ENCODE measurements around the gene GLI2. TPM values are rescaled to one million over a fixed set of nuclear protein-coding genes. Genes with fewer than 3 reads are reported as not detected.

The GLI2 gene
- total and polyA plus RNA-seq, 2 of the 4 experiments (the other 2 are of a cell fraction) = 3.8 to 26.0 TPM

- Histone ChIP-seq H2BK120ac (ENCODE audit: low read depth, low read length) (no peak overlapping the region), H3K9me3 (ENCODE audit: control insufficient read depth, insufficient read depth, low read length) (peaks cover 3% of the 10 kb centered on the region; the same call in 1 of the 2 replicates), H3K4me2 (ENCODE audit: low read depth, low read length) (no peak overlapping the region), H3K27me3 (ENCODE audit: control insufficient read depth, insufficient read depth, low read length) (peaks cover 8% of the 10 kb centered on the region), H2AK9ac (replicated peaks; ENCODE audit: low read depth, low read length, poor library complexity) (no peak overlapping the region), H3K36me3 (ENCODE audit: control insufficient read depth, insufficient read depth, low read length) (no peaks in the 10 kb centered on the region), H3K4ac (ENCODE audit: low read depth, low read length) (no peak overlapping the region), H2BK15ac (ENCODE audit: low read depth, low read length) (no peak overlapping the region), H4K20me1 (ENCODE audit: insufficient read depth, low read length) (no peaks in the 10 kb centered on the region), H3K4me1 (ENCODE audit: control insufficient read depth, insufficient read depth, low read length) (peaks cover 18% of the 10 kb centered on the region), H3K79me1 (ENCODE audit: low read depth in 1 of 2, low read length in 2 of 2) (no peaks in the 10 kb centered on the region), H4K8ac (ENCODE audit: low read depth in 2 of 2, low read length in 2 of 2) (no peak overlapping the region), H3K27ac (ENCODE audit: insufficient read depth, low read length) (no peak overlapping the region), H3K18ac (ENCODE audit: low read depth, low read length) (no peak overlapping the region), H2BK5ac (ENCODE audit: low read depth, low read length, poor library complexity, severe bottlenecking) (no peak overlapping the region), H4K5ac (ENCODE audit: low read depth, low read length) (no peak overlapping the region), H4K91ac (ENCODE audit: insufficient read depth, low read depth, low read length) (no peak overlapping the region), H3K56ac (ENCODE audit: extremely low read depth, insufficient read depth, low read length) (no peak overlapping the region), H2BK20ac (ENCODE audit: low read depth, low read length) (no peak overlapping the region), H3K9me1 (ENCODE audit: insufficient read depth, low read length) (peaks cover 3% of the 10 kb centered on the region; the same call in 1 of the 2 replicates), H2AFZ (replicated peaks; ENCODE audit: low read length, poor library complexity) (no peak overlapping the region), H2AK5ac (ENCODE audit: low read depth, low read length) (no peak overlapping the region), H3K14ac (replicated peaks; ENCODE audit: low read depth, low read length) (no peak overlapping the region), H3K9ac (ENCODE audit: low read depth, low read length) (no peak overlapping the region), H3K23ac (ENCODE audit: low read depth, low read length) (no peak overlapping the region), H3K4me3 (ENCODE audit: insufficient read depth, low read depth, low read length) (no peak overlapping the region)
- BruUV-seq (replicated peaks) = no TSS peak
- intact Hi-C loops (cut with micrococcal nuclease) (no loop called here), dilution Hi-C loops (cut with HindIII; ENCODE audit: low sequenced_read_pairs, unreplicated experiment) (no loop called here), in situ Hi-C loops (cut with MboI; ENCODE audit: low sequenced_read_pairs) (loop anchor here (25.0 kb wide), 2 partner anchors 676 to 949 kb away; no protein-coding TSS in a partner anchor)
- ATAC-seq (ENCODE audit: low read depth) (no peak), DNase-seq (no peak)
- WGBS, 2 experiments (ENCODE audit: extremely low coverage in 2 of 2, insufficient read length in 1 of 2) = 100% methylated on average over 5 of the region's 12 CpGs; no CpG with 5 or more reads in 1 of the 2 experiments
- ChIA-PET POLR2A (ENCODE audit: unreplicated experiment) (no interaction called here), CTCF (no interaction called here)
- TF ChIP-seq RFX5 (IDR thresholded peaks at IDR 0.05; ENCODE audit: low read depth, low read length) = no peak
These were observed 49.7 kb upstream of the GLI2 start for GRCh38 chr2:120685974-120686297.

Measured in IMR-90 (cell line).